ENCODE measurements around the gene FBXO21. TPM values are rescaled to one million over a fixed set of nuclear protein-coding genes. Genes with fewer than 3 reads are reported as not detected.

Gene FBXO21
- total and polyA plus RNA-seq, 2 of the 4 experiments (the other 2 are of a cell fraction), result 43.6 to 56.6 TPM

- Histone ChIP-seq H3K14ac (replicated peaks; ENCODE audit: low read depth, low read length) (no peak overlapping the region), H2AFZ (replicated peaks; ENCODE audit: low read length, poor library complexity) (no peak overlapping the region), H4K5ac (ENCODE audit: low read depth, low read length) (no peak overlapping the region), H3K4ac (ENCODE audit: low read depth, low read length) (no peak overlapping the region), H3K9ac (ENCODE audit: low read depth, low read length) (no peak overlapping the region), H2AK9ac (replicated peaks; ENCODE audit: low read depth, low read length, poor library complexity) (no peak overlapping the region), H3K4me3 (ENCODE audit: insufficient read depth, low read depth, low read length) (no peak overlapping the region), H2BK15ac (ENCODE audit: low read depth, low read length) (no peak overlapping the region), H2BK120ac (ENCODE audit: low read depth, low read length) (no peak overlapping the region), H4K20me1 (ENCODE audit: insufficient read depth, low read length) (peaks cover 3% of the 10 kb centered on the region), H3K27me3 (ENCODE audit: control insufficient read depth, insufficient read depth, low read length) (no peaks in the 10 kb centered on the region), H2AK5ac (ENCODE audit: low read depth, low read length) (no peak overlapping the region), H3K36me3 (ENCODE audit: control insufficient read depth, insufficient read depth, low read length) (peaks cover 56% of the 10 kb centered on the region), H3K27ac (ENCODE audit: insufficient read depth, low read length) (no peak overlapping the region), H3K4me1 (ENCODE audit: control insufficient read depth, insufficient read depth, low read length) (no peaks in the 10 kb centered on the region), H2BK20ac (ENCODE audit: low read depth, low read length) (no peak overlapping the region), H3K4me2 (ENCODE audit: low read depth, low read length) (no peak overlapping the region), H3K56ac (ENCODE audit: extremely low read depth, insufficient read depth, low read length) (no peak overlapping the region), H3K18ac (ENCODE audit: low read depth, low read length) (no peak overlapping the region), H3K79me1 (ENCODE audit: low read depth in 1 of 2, low read length in 2 of 2) (no peaks in the 10 kb centered on the region), H4K8ac (ENCODE audit: low read depth in 2 of 2, low read length in 2 of 2) (no peak overlapping the region), H3K9me3 (ENCODE audit: control insufficient read depth, insufficient read depth, low read length) (no peaks in the 10 kb centered on the region), H3K23ac (ENCODE audit: low read depth, low read length) (no peak overlapping the region), H2BK5ac (ENCODE audit: low read depth, low read length, poor library complexity, severe bottlenecking) (no peak overlapping the region), H3K9me1 (ENCODE audit: insufficient read depth, low read length) (no peaks in the 10 kb centered on the region), H4K91ac (ENCODE audit: insufficient read depth, low read depth, low read length) (no peak overlapping the region)
- dilution Hi-C loops (cut with HindIII; ENCODE audit: low sequenced_read_pairs, unreplicated experiment), result no loop called here
- ATAC-seq (ENCODE audit: low read depth) (no peak), DNase-seq (peak; percentile 17)
- TF ChIP-seq RAD21 (IDR thresholded peaks at IDR 0.05; ENCODE audit: low read length), result no peak
- TF ChIP-seq POLR2A (IDR thresholded peaks at IDR 0.05; ENCODE audit: low read depth, low read length), result no peak
- TF ChIP-seq MAZ (IDR thresholded peaks at IDR 0.05; ENCODE audit: borderline replicate concordance, low read depth, low read length), result no peak
- no peak for TF ChIP-seq FOS (IDR thresholded peaks at IDR 0.05; ENCODE audit: low read depth, low read length)
- no peak for TF ChIP-seq SMC3 (IDR thresholded peaks at IDR 0.05; ENCODE audit: low read depth, low read length)
- TF ChIP-seq CTCF (conservative IDR thresholded peaks at IDR 0.05; ENCODE audit: low read depth, low read length), result no peak
- TF ChIP-seq RCOR1 (IDR thresholded peaks at IDR 0.05; ENCODE audit: insufficient replicate concordance, low read length), result no peak
- no peak for TF ChIP-seq RFX5 (IDR thresholded peaks at IDR 0.05; ENCODE audit: low read depth, low read length)
- no peak for TF ChIP-seq CEBPB (IDR thresholded peaks at IDR 0.05; ENCODE audit: low read depth, low read length)
- TF ChIP-seq ELK1 (IDR thresholded peaks at IDR 0.05; ENCODE audit: borderline replicate concordance, low read depth, low read length), result no peak
- TF ChIP-seq MXI1 (IDR thresholded peaks at IDR 0.05; ENCODE audit: borderline replicate concordance, low read depth, low read length), result no peak
- TF ChIP-seq NFE2L2 (IDR thresholded peaks at IDR 0.05; ENCODE audit: low read depth, low read length), result no peak
- no peak for TF ChIP-seq MAFK (IDR thresholded peaks at IDR 0.05; ENCODE audit: low read depth, low read length)
- ChIA-PET CTCF (interaction anchor here (0.6 kb wide), 1 partner anchor 14 kb away, joined by 4 read pairs; no protein-coding TSS in a partner anchor), POLR2A (ENCODE audit: unreplicated experiment) (no interaction called here)
- intact Hi-C loops (cut with micrococcal nuclease), result loop anchor here (10.0 kb wide), 1 partner anchor 454 kb away; no protein-coding TSS in a partner anchor
- no TSS peak for BruUV-seq (replicated peaks)
- 100% methylated on average over 2 of the region's 7 CpGs; no CpG with 5 or more reads in 1 of the 2 experiments for WGBS, 2 experiments (ENCODE audit: extremely low coverage in 2 of 2, insufficient read length in 1 of 2)
- in situ Hi-C loops (cut with MboI; ENCODE audit: low sequenced_read_pairs), result no loop called here
Measured at GRCh38 chr12:117158911-117159553, 31.2 kb downstream of the FBXO21 start.
